T47D (cell line): ENCODE results near the gene STMN3.
"Not testable (repeated sequence)": the region's sequence is repeated elsewhere in the genome, so short reads cannot be mapped to it uniquely, and the experiment has no call there.

Experiments
- DNase-seq, 2 experiments: peaks; one replicate each; pipeline versions ENCODE4 v3.0.0 to v3.0.0-alpha.2; 2011 to 2012; ENCODE audit warnings: low read depth in 1 of 2, low spot score in 1 of 2
- JUND ChIP-seq: IDR thresholded peaks from 2 replicates; pipeline ENCODE4 v1.6.1; 2012; ENCODE audit warnings: low read depth
- in situ Hi-C: cut with HindIII; loops from 2 replicates; pipeline ENCODE4 v1.10.0; 2016; ENCODE audit warnings: low sequenced_read_pairs, low pct_unique_long_range_greater_than_20kb

The STMN3 gene

GRCh38 chr20:63611646-63612045 is 41.6 kb downstream of the STMN3 start:
- DNase-seq: no peak
- in situ Hi-C loops: no loop called here
- no peak for TF ChIP-seq JUND

- no peak for DNase-seq
- in situ Hi-C loops: no loop called here
- no peak for TF ChIP-seq JUND
These were observed 42.4 kb downstream of the STMN3 start for GRCh38 chr20:63610581-63611435.

- in situ Hi-C loops: no loop called here
- no peak for DNase-seq
- no peak for TF ChIP-seq JUND
These were observed 46.5 kb downstream of the STMN3 start for GRCh38 chr20:63606686-63607085.

GRCh38 chr20:63602321-63602720 is 50.9 kb downstream of the STMN3 start:
- DNase-seq: no peak
- no peak for TF ChIP-seq JUND
- in situ Hi-C loops: no loop called here

GRCh38 chr20:63601679-63602078 is 51.5 kb downstream of the STMN3 start:
- DNase-seq, in situ Hi-C loops: not testable (repeated sequence)

GRCh38 chr20:63599396-63600050 is 53.7 kb downstream of the STMN3 start:
- in situ Hi-C loops: no loop called here
- no peak for DNase-seq
- TF ChIP-seq JUND: no peak

- TF ChIP-seq JUND: no peak
- DNase-seq: no peak
- in situ Hi-C loops: no loop called here
These were observed 54.5 kb downstream of the STMN3 start for GRCh38 chr20:63598479-63599395.

GRCh38 chr20:63597651-63598478 is 55.4 kb downstream of the STMN3 start:
- in situ Hi-C loops: no loop called here
- DNase-seq: no peak
- no peak for TF ChIP-seq JUND

- no peak for TF ChIP-seq JUND
- in situ Hi-C loops: no loop called here
- DNase-seq: no peak
These were observed 56.8 kb downstream of the STMN3 start for GRCh38 chr20:63596423-63596822.

- no peak for TF ChIP-seq JUND
- in situ Hi-C loops: no loop called here
These were observed 57.7 kb downstream of the STMN3 start for GRCh38 chr20:63595416-63596127.

GRCh38 chr20:63594043-63594561 is 59.1 kb downstream of the STMN3 start:
- no peak for TF ChIP-seq JUND
- DNase-seq: no peak
- in situ Hi-C loops: no loop called here

More at GRCh38 chr20:63595416-63596127, 57.7 kb downstream of the STMN3 start:
- no peak for DNase-seq
